Trophoblast cell (in vitro differentiated cells and primary cell): Measurements from ENCODE around the gene TCP10L.

Source experiments
- DNase-seq, 2 donors: peaks; one replicate each; pipeline ENCODE4 v3.0.0-alpha.2; 2016
- H2AFZ ChIP-seq: 2 replicates; pipeline ENCODE4 v1.6.1; 2013; ENCODE audit warnings: low read length, moderate library complexity, mild to moderate bottlenecking; ENCODE audit not compliant: insufficient read depth, poor library complexity
- H2AK5ac ChIP-seq: 2 replicates; pipeline ENCODE4 v1.6.1; 2013; ENCODE audit warnings: mild to moderate bottlenecking, low read length
- H2BK120ac ChIP-seq: 2 replicates; pipeline ENCODE4 v1.6.1; 2013; ENCODE audit warnings: low read length, mild to moderate bottlenecking, moderate library complexity; ENCODE audit not compliant: insufficient read depth, poor library complexity
- H2BK12ac ChIP-seq: 2 replicates; pipeline ENCODE4 v1.6.1; 2013; ENCODE audit warnings: mild to moderate bottlenecking, low read length, moderate library complexity
- H2BK5ac ChIP-seq: 2 replicates; pipeline ENCODE4 v1.6.1; 2013; ENCODE audit warnings: low read length, low read depth, moderate library complexity, mild to moderate bottlenecking; ENCODE audit not compliant: poor library complexity
- H3K14ac ChIP-seq: 2 replicates; pipeline ENCODE4 v1.6.1; 2013; ENCODE audit warnings: mild to moderate bottlenecking, low read length
- H3K18ac ChIP-seq: 2 replicates; pipeline ENCODE4 v1.6.1; 2013; ENCODE audit warnings: mild to moderate bottlenecking, low read length
- H3K23ac ChIP-seq: 2 replicates; pipeline ENCODE4 v1.6.1; 2013; ENCODE audit warnings: low read length
- H3K27ac ChIP-seq: 2 replicates; pipeline ENCODE4 v1.5.1; 2013; ENCODE audit warnings: low read depth, mild to moderate bottlenecking, inconsistent platforms, low read length, moderate library complexity
- H3K27me3 ChIP-seq: 2 replicates; pipeline ENCODE4 v1.6.1; 2013; ENCODE audit warnings: inconsistent platforms, mild to moderate bottlenecking, low read length, moderate library complexity; ENCODE audit not compliant: insufficient read depth
- H3K36me3 ChIP-seq, 2 experiments: 1 replicate in 1 of 2; 2 replicates in 1 of 2; pipeline ENCODE4 v1.6.1; 2013; ENCODE audit warnings: low read length in 2 of 2, mild to moderate bottlenecking in 2 of 2, moderate library complexity in 1 of 2; ENCODE audit not compliant: insufficient read depth in 2 of 2, control insufficient read depth in 1 of 2
- H3K4ac ChIP-seq: 2 replicates; pipeline ENCODE4 v1.6.1; 2013; ENCODE audit warnings: low read depth, mild to moderate bottlenecking, low read length, moderate library complexity
- H3K4me1 ChIP-seq, 2 experiments: 1 replicate in 1 of 2; 2 replicates in 1 of 2; pipeline ENCODE4 v1.6.1; 2013; ENCODE audit warnings: low read length in 2 of 2, mild to moderate bottlenecking in 2 of 2, moderate library complexity in 1 of 2; ENCODE audit not compliant: insufficient read depth in 2 of 2, control insufficient read depth in 1 of 2
- H3K4me2 ChIP-seq: 2 replicates; pipeline ENCODE4 v1.6.1; 2013; ENCODE audit warnings: inconsistent platforms, mild to moderate bottlenecking, low read length, moderate library complexity
- H3K4me3 ChIP-seq: 2 replicates; pipeline ENCODE4 v1.5.1; 2013; ENCODE audit warnings: mild to moderate bottlenecking, low read depth, low read length, inconsistent platforms
- H3K79me1 ChIP-seq: one replicate; pipeline ENCODE4 v1.6.1; 2013; ENCODE audit warnings: low read length
- H3K79me2 ChIP-seq: 2 replicates; pipeline ENCODE4 v1.6.1; 2013; ENCODE audit warnings: low read length, mild to moderate bottlenecking; ENCODE audit not compliant: control insufficient read depth, insufficient read depth, poor library complexity
- H3K9ac ChIP-seq: 2 replicates; pipeline ENCODE4 v1.6.1; 2013; ENCODE audit warnings: mild to moderate bottlenecking, low read length
- H3K9me3 ChIP-seq: 2 replicates; pipeline ENCODE4 v1.6.1; 2013; ENCODE audit warnings: low read depth, mild to moderate bottlenecking, control low read depth, inconsistent platforms, low read length; ENCODE audit not compliant: insufficient read depth
- H4K12ac ChIP-seq: 2 replicates; pipeline ENCODE4 v1.6.1; 2013; ENCODE audit warnings: low read depth, mild to moderate bottlenecking, low read length, moderate library complexity
- H4K8ac ChIP-seq: 2 replicates; pipeline ENCODE4 v1.6.1; 2013; ENCODE audit warnings: low read depth, mild to moderate bottlenecking, low read length, moderate library complexity
- H4K91ac ChIP-seq: one replicate; pipeline ENCODE4 v1.6.1; 2013; ENCODE audit warnings: low read depth, mild to moderate bottlenecking, low read length, moderate library complexity
- WGBS: extraction: QIAGEN DNeasy Blood & Tissue Kit; methylation state at CpG from one replicate; pipeline ENCODE4 v1.1.7; 2013; ENCODE audit warnings: missing lambda C conversion rate; ENCODE audit not compliant: insufficient read length, insufficient coverage; ENCODE audit errors: extremely low coverage; 5-methylcytosine and 5-hydroxymethylcytosine counted together

Gene TCP10L

GRCh38 chr21:32549440-32549839 is 35.9 kb downstream of the TCP10L start:
- Histone ChIP-seq H2BK120ac (no peak overlapping the region), H3K4me3 (no peak overlapping the region), H3K9me3 (no peaks in the 10 kb centered on the region), H3K4ac (no peak overlapping the region), H3K27ac (no peak overlapping the region), H3K18ac (no peak overlapping the region), H3K79me1 (no peaks in the 10 kb centered on the region), H3K4me1 (no peaks in the 10 kb centered on the region), H3K79me2 (no peaks in the 10 kb centered on the region), H3K23ac (no peak overlapping the region), H2AFZ (no peak overlapping the region), H3K9ac (no peak overlapping the region), H4K12ac (no peak overlapping the region), H2AK5ac (no peak overlapping the region), H4K91ac (no peak overlapping the region), H3K27me3 (no peaks in the 10 kb centered on the region), H2BK12ac (no peak overlapping the region), H3K4me2 (no peak overlapping the region), H2BK5ac (no peak overlapping the region), H4K8ac (no peak overlapping the region), H3K36me3 (no peaks in the 10 kb centered on the region), H3K14ac (no peak overlapping the region)
- no CpG with 5 or more reads among the region's 1 CpG for WGBS
- DNase-seq, result no peak

GRCh38 chr21:32548978-32549377 is 36.3 kb downstream of the TCP10L start:
- H3K14ac ChIP-seq, result no peak overlapping the region
- H3K27me3 ChIP-seq, result no peaks in the 10 kb centered on the region
- H3K79me2 ChIP-seq, result no peaks in the 10 kb centered on the region
- WGBS, result no CpG with 5 or more reads among the region's 8 CpGs
- no peak overlapping the region for H3K4me2 ChIP-seq
- no peak overlapping the region for H3K23ac ChIP-seq
- H3K9me3 ChIP-seq, result no peaks in the 10 kb centered on the region
- H3K36me3 ChIP-seq, result no peaks in the 10 kb centered on the region
- H2BK5ac ChIP-seq, result no peak overlapping the region
- DNase-seq, result no peak
- no peak overlapping the region for H3K4me3 ChIP-seq
- no peak overlapping the region for H3K9ac ChIP-seq
- H3K4me1 ChIP-seq, result no peaks in the 10 kb centered on the region
- no peak overlapping the region for H3K18ac ChIP-seq
- H2BK12ac ChIP-seq, result no peak overlapping the region
- H3K27ac ChIP-seq, result no peak overlapping the region
- H3K79me1 ChIP-seq, result no peaks in the 10 kb centered on the region
- H2AK5ac ChIP-seq, result no peak overlapping the region
- no peak overlapping the region for H2AFZ ChIP-seq
- no peak overlapping the region for H4K8ac ChIP-seq
- no peak overlapping the region for H3K4ac ChIP-seq
- H4K12ac ChIP-seq, result no peak overlapping the region
- H2BK120ac ChIP-seq, result no peak overlapping the region
- H4K91ac ChIP-seq, result no peak overlapping the region

GRCh38 chr21:32547018-32547417 is 38.3 kb downstream of the TCP10L start:
- Histone ChIP-seq H3K79me2 (no peaks in the 10 kb centered on the region), H3K9ac (no peak overlapping the region), H3K36me3 (no peaks in the 10 kb centered on the region), H4K8ac (no peak overlapping the region), H2BK120ac (no peak overlapping the region), H2AFZ (no peak overlapping the region), H3K4ac (no peak overlapping the region), H3K9me3 (no peaks in the 10 kb centered on the region), H3K23ac (no peak overlapping the region), H3K4me2 (no peak overlapping the region), H3K4me3 (no peak overlapping the region), H3K14ac (no peak overlapping the region), H2BK5ac (no peak overlapping the region), H3K4me1 (no peaks in the 10 kb centered on the region), H3K27ac (no peak overlapping the region), H2BK12ac (no peak overlapping the region), H3K18ac (no peak overlapping the region), H3K79me1 (no peaks in the 10 kb centered on the region), H3K27me3 (no peaks in the 10 kb centered on the region), H4K91ac (no peak overlapping the region), H4K12ac (no peak overlapping the region), H2AK5ac (no peak overlapping the region)
- WGBS, result no CpG with 5 or more reads among the region's 4 CpGs
- no peak for DNase-seq

DNA sequence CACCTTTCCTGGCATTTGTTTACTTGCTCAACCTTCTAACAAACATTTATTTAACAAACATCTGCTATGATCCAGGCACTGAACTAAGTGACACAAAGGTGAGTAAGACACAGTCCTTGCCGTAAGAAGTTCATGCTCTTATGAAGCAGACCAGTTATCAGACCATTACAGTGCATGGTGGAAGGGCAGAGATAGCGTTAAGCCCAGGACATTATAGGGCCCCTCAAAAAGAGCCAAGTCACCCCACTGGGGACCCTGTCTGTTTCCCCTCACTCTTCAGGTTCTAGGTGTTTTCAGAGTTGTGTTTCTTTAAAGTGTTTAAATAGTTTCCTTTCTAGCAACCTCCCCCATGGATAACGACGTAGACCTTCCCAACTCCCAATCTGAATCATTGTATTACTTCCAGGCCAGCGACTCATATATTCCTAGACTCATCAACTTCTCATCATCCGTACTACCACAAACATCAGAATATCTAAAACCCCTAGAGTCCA is 39.3 kb downstream of the TCP10L start:
- WGBS, result no CpG with 5 or more reads among the region's 6 CpGs

More for the DNA sequence above, 39.3 kb downstream of the TCP10L start:
- Histone ChIP-seq H2BK120ac (no peak overlapping the region), H3K4me3 (no peak overlapping the region), H3K36me3 (no peaks in the 10 kb centered on the region), H4K91ac (no peak overlapping the region), H3K4ac (no peak overlapping the region), H2AK5ac (no peak overlapping the region), H3K27me3 (no peaks in the 10 kb centered on the region), H3K14ac (no peak overlapping the region), H3K18ac (no peak overlapping the region), H3K4me2 (no peak overlapping the region), H2BK5ac (no peak overlapping the region), H3K23ac (no peak overlapping the region), H3K79me1 (no peaks in the 10 kb centered on the region), H3K27ac (no peak overlapping the region), H4K8ac (no peak overlapping the region), H2AFZ (no peak overlapping the region), H4K12ac (no peak overlapping the region), H3K4me1 (no peaks in the 10 kb centered on the region), H3K79me2 (no peaks in the 10 kb centered on the region), H3K9me3 (no peaks in the 10 kb centered on the region), H3K9ac (no peak overlapping the region), H2BK12ac (no peak overlapping the region)
- no peak for DNase-seq
